Panc1 (cell line): ENCODE measurements around the gene WDR90. TPM values are rescaled to one million over a fixed set of nuclear protein-coding genes. Genes with fewer than 3 reads are reported as not detected.

ENCODE experiments used
- ATAC-seq: fragments of 200-7000 bp; cut with Tn5 transposase; 2 replicates; pipeline ENCODE4 v1.9.1; 2020; ENCODE audit warnings: mild to moderate bottlenecking, moderate library complexity
- BruUV-seq: library from RNA; stranded (reverse); fragments of 400-500 nt; replicated peaks from 2 replicates; lab custom pipeline; 2021; lab: Mats Ljungman, UMichigan
- CTCF ChIA-PET: fragments of 300-600 bp; sonication (Branson Sonifier 250); formaldehyde crosslinking; loops from one replicate; lab custom pipeline; 2022; ENCODE audit warnings: antibody characterized with exemption; lab: Charles Lee
- POLR2A ChIA-PET: fragments of 300-600 bp; sonication (Branson Sonifier 250); formaldehyde crosslinking; loops from one replicate; lab custom pipeline; 2022; ENCODE audit warnings: antibody characterized with exemption; lab: Charles Lee
- DNase-seq: peaks from one replicate; pipeline ENCODE4 v3.0.0-alpha.2; 2010; ENCODE audit warnings: low read depth, low spot score
- H3K27ac ChIP-seq: 2 replicates; pipeline ENCODE4 v1.5.1; 2011; ENCODE audit warnings: mild to moderate bottlenecking, low read length, inconsistent platforms
- H3K27me3 ChIP-seq: fragments of 200-500 bp; sonication (Bioruptor generic); 2 replicates; pipeline ENCODE4 v1.6.0; 2014; ENCODE audit warnings: low read length, inconsistent platforms; ENCODE audit not compliant: control insufficient read depth, insufficient read depth
- H3K36me3 ChIP-seq: fragments of 200-500 bp; sonication (Bioruptor generic); 2 replicates; pipeline ENCODE4 v1.5.1; 2014; ENCODE audit warnings: inconsistent platforms, mild to moderate bottlenecking, low read length, moderate library complexity; ENCODE audit not compliant: control insufficient read depth, insufficient read depth
- H3K4me1 ChIP-seq: 2 replicates; pipeline ENCODE4 v1.5.1; 2011; ENCODE audit warnings: inconsistent platforms, mild to moderate bottlenecking, low read length, moderate library complexity; ENCODE audit not compliant: control insufficient read depth, insufficient read depth
- H3K4me3 ChIP-seq, 2 experiments: 2 replicates each; pipeline ENCODE4 v1.5.1; 2011 to 2012; ENCODE audit warnings: low read depth in 2 of 2, low read length in 2 of 2, mild to moderate bottlenecking in 2 of 2, inconsistent platforms in 1 of 2, moderate library complexity in 1 of 2
- H3K9me3 ChIP-seq: fragments of 200-500 bp; sonication (Bioruptor generic); 2 replicates; pipeline ENCODE4 v1.5.1; 2014; ENCODE audit warnings: low read depth, mild to moderate bottlenecking, inconsistent platforms, low read length, moderate library complexity; ENCODE audit not compliant: control insufficient read depth, insufficient read depth
- POLR2AphosphoS5 ChIP-seq: IDR thresholded peaks from 2 replicates; pipeline ENCODE4 v1.6.1; 2012; ENCODE audit warnings: mild to moderate bottlenecking, low read depth, low read length, moderate library complexity
- SIN3A ChIP-seq: IDR thresholded peaks from 2 replicates; pipeline ENCODE4 v1.6.1; 2012; ENCODE audit warnings: low read depth, mild to moderate bottlenecking, low read length, moderate library complexity, borderline replicate concordance; ENCODE audit not compliant: insufficient read depth
- TCF7L2 ChIP-seq: IDR thresholded peaks from 2 replicates; pipeline ENCODE4 v1.6.1; 2011; ENCODE audit warnings: mild to moderate bottlenecking, low read depth, low read length, inconsistent platforms
- in situ Hi-C: cut with HindIII; loops from 2 replicates; pipeline ENCODE4 v1.10.0; 2016; ENCODE audit warnings: low sequenced_read_pairs, low pct_unique_long_range_greater_than_20kb
- intact Hi-C: fragments of 100-400 bp; cut with micrococcal nuclease; formaldehyde crosslinking; loops from one replicate; pipeline ENCODE4 v1.10.0; 2022; ENCODE audit not compliant: unreplicated experiment
- total RNA-seq: library from RNA; stranded (reverse); gene quantifications from one replicate; pipeline ENCODE4 v1.2.1, GENCODE V29; 2021; ENCODE audit not compliant: unreplicated experiment
- TF ChIP-seq, protein P1 (sequence below), 2 experiments: IDR thresholded peaks; 2 replicates each; pipeline ENCODE4 v1.6.1; 2011 to 2012; ENCODE audit warnings: low read depth in 2 of 2, control low read depth in 1 of 2, low read length in 1 of 2, mild to moderate bottlenecking in 1 of 2, moderate library complexity in 1 of 2; ENCODE audit not compliant: insufficient read depth in 1 of 2
- TF ChIP-seq, protein P2 (sequence below): fragments of 450-650 bp; IDR thresholded peaks from 2 replicates; pipeline ENCODE4 v1.5.1; 2017; ENCODE audit warnings: mild to moderate bottlenecking

Gene WDR90
- total RNA-seq, 1 experiment from 2014 or later = 58.9 TPM

GRCh38 chr16:651844-652243 lies 2.7 kb downstream of the WDR90 start:
- H3K4me3 ChIP-seq = no peak overlapping the region
- H3K36me3 ChIP-seq = no peaks in the 10 kb centered on the region
- intact Hi-C loops (no loop called here), in situ Hi-C loops (no loop called here)
- DNase-seq (no peak), ATAC-seq (no peak)
- H3K4me1 ChIP-seq = peaks cover 14% of the 10 kb centered on the region
- TF ChIP-seq, protein P1, sequence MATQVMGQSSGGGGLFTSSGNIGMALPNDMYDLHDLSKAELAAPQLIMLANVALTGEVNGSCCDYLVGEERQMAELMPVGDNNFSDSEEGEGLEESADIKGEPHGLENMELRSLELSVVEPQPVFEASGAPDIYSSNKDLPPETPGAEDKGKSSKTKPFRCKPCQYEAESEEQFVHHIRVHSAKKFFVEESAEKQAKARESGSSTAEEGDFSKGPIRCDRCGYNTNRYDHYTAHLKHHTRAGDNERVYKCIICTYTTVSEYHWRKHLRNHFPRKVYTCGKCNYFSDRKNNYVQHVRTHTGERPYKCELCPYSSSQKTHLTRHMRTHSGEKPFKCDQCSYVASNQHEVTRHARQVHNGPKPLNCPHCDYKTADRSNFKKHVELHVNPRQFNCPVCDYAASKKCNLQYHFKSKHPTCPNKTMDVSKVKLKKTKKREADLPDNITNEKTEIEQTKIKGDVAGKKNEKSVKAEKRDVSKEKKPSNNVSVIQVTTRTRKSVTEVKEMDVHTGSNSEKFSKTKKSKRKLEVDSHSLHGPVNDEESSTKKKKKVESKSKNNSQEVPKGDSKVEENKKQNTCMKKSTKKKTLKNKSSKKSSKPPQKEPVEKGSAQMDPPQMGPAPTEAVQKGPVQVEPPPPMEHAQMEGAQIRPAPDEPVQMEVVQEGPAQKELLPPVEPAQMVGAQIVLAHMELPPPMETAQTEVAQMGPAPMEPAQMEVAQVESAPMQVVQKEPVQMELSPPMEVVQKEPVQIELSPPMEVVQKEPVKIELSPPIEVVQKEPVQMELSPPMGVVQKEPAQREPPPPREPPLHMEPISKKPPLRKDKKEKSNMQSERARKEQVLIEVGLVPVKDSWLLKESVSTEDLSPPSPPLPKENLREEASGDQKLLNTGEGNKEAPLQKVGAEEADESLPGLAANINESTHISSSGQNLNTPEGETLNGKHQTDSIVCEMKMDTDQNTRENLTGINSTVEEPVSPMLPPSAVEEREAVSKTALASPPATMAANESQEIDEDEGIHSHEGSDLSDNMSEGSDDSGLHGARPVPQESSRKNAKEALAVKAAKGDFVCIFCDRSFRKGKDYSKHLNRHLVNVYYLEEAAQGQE (IDR thresholded peaks at IDR 0.05; ENCODE audit: insufficient read depth in 1 of 2, low read depth in 2 of 2, low read length in 1 of 2) = no peak
- TF ChIP-seq, protein P2, sequence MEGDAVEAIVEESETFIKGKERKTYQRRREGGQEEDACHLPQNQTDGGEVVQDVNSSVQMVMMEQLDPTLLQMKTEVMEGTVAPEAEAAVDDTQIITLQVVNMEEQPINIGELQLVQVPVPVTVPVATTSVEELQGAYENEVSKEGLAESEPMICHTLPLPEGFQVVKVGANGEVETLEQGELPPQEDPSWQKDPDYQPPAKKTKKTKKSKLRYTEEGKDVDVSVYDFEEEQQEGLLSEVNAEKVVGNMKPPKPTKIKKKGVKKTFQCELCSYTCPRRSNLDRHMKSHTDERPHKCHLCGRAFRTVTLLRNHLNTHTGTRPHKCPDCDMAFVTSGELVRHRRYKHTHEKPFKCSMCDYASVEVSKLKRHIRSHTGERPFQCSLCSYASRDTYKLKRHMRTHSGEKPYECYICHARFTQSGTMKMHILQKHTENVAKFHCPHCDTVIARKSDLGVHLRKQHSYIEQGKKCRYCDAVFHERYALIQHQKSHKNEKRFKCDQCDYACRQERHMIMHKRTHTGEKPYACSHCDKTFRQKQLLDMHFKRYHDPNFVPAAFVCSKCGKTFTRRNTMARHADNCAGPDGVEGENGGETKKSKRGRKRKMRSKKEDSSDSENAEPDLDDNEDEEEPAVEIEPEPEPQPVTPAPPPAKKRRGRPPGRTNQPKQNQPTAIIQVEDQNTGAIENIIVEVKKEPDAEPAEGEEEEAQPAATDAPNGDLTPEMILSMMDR = no peak
- TF ChIP-seq TCF7L2 = no peak
- TF ChIP-seq POLR2AphosphoS5 = no peak
- no peak for TF ChIP-seq SIN3A
- no TSS peak for BruUV-seq
- H3K27ac ChIP-seq = no peak overlapping the region
- no peaks in the 10 kb centered on the region for H3K27me3 ChIP-seq
- ChIA-PET POLR2A (interaction anchor here (0.7 kb wide), 1 partner anchor 30 kb away, joined by 4 read pairs; no protein-coding TSS in a partner anchor), CTCF (interaction anchor here (0.5 kb wide), 1 partner anchor 70 kb away, joined by 4 read pairs; no protein-coding TSS in a partner anchor)
- no peaks in the 10 kb centered on the region for H3K9me3 ChIP-seq

- CTCF ChIA-PET = no interaction called here
- H3K27ac ChIP-seq = no peak overlapping the region
- H3K36me3 ChIP-seq = no peaks in the 10 kb centered on the region
- no peak for TF ChIP-seq TCF7L2
- TF ChIP-seq POLR2AphosphoS5 = no peak
- TF ChIP-seq, protein P2 = no peak
- TF ChIP-seq, protein P1 (IDR thresholded peaks at IDR 0.05; ENCODE audit: insufficient read depth in 1 of 2, low read depth in 2 of 2, low read length in 1 of 2) = no peak
- TF ChIP-seq SIN3A = no peak
- no peaks in the 10 kb centered on the region for H3K27me3 ChIP-seq
- BruUV-seq = no TSS peak
- peaks cover 7% of the 10 kb centered on the region; the same call in 1 of the 2 replicates for H3K4me1 ChIP-seq
- in situ Hi-C loops = no loop called here
- POLR2A ChIA-PET = interaction anchor here (0.5 kb wide), 1 partner anchor 13 kb away, joined by 5 read pairs; no protein-coding TSS in a partner anchor
- H3K9me3 ChIP-seq = no peaks in the 10 kb centered on the region
- intact Hi-C loops = no loop called here
- no peak overlapping the region for H3K4me3 ChIP-seq
- no peak for ATAC-seq
- DNase-seq = no peak
Measured at GRCh38 chr16:652454-653305, 3.5 kb downstream of the WDR90 start.
